GM18502 (cell line): ENCODE data around the gene TTC16.
"Not testable (repeated sequence)": the region's sequence is repeated elsewhere in the genome, so short reads cannot be mapped to it uniquely, and the experiment has no call there.

Source experiments
- ATAC-seq: cut with Tn5 transposase; IDR thresholded peaks from one replicate; pipeline ENCODE4 v1.9.1; 2021; ENCODE audit warnings: mild to moderate bottlenecking; ENCODE audit not compliant: unreplicated experiment, poor library complexity

The TTC16 gene

GRCh38 chr9:127780126-127780885 lies 64.4 kb downstream of the TTC16 start:
- ATAC-seq, result no peak

GRCh38 chr9:127780909-127781308 lies 65.0 kb downstream of the TTC16 start:
- ATAC-seq, result not testable (repeated sequence)
